ENCODE measurements around the gene ALX4. TPM values are rescaled to one million over a fixed set of nuclear protein-coding genes. Genes with fewer than 3 reads are reported as not detected.
A peak's percentile ranks its signal among the peaks of the same experiment; 100 is the strongest.

The ALX4 gene
- total RNA-seq, 1 experiment from 2014 or later, result 41.6 TPM

DNA sequence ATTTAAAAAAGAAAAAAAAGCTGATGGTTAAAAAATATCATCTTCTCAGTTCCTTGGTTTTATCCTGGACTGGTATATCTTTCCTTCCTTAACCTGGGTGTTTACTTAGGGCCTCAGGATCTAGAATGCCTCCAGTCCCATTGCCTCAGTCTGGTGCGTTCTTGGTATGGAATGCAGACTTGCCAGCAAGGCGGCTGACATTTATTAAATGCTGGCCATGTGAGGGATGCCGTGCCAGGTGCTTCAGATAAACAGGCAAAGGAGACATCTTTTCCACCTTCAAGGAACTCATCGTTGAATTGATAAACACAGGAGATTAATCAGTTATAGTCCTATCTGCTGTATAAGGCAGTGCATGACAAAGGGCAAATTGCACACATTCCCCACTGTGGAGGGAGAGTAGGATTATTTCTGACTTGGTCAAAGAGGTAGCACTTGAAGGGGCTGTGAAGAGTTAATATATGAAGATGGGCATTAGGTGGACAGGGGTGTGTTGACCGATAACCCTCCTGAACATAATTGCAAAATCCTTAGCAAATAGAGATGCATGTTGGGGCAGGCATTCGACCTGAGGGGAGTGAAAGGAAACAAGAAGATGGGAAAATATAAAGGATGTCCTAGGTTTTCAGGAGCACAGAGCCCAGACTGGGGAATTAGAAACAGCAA lies 54.4 kb downstream of the ALX4 start:
- no peak for DNase-seq (ENCODE audit: low read depth in 1 of 2, low spot score in 2 of 2)
- peaks cover 13% of the 10 kb centered on the region for H3K4me1 ChIP-seq (replicated peaks)
- peaks cover 11% of the 10 kb centered on the region; the same call in 1 of the 2 replicates for H3K36me3 ChIP-seq
- H3K4me3 ChIP-seq, result no peak overlapping the region
- peaks cover 7% of the 10 kb centered on the region; the same call in 1 of the 2 replicates for H3K9me3 ChIP-seq (replicated peaks)
- no peaks in the 10 kb centered on the region for H3K27me3 ChIP-seq (replicated peaks)
- H3K27ac ChIP-seq, result no peak overlapping the region

DNA sequence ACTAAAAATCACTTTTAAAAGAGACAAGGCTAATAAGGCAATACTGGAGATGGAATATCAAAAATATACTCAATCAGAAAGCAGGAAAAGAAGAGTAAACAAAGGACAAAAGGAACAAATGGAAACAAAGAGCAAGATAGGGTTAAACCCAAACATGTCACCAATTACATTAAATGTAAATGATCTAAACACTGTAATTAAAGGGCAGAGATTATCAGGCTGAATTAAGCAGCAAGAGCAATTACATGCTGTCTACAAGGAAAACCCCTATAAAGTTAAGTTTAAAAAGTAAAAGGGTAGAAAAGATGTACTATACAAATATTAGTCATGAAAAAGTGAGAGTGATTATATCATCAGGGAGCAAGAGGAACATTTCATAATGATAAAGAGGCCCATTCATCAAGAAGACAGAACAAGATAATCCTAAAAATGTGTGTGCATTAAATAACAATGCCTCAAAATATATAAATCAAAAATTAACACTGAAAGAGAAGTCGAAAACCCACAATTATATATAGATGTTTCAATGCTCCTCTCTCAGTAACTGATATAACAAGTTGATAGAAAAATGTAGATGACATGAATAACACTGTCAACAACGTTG lies 56.8 kb downstream of the ALX4 start:
- Histone ChIP-seq H3K9me3 (replicated peaks) (peaks cover 7% of the 10 kb centered on the region; the same call in 1 of the 2 replicates), H3K27ac (no peak overlapping the region)
- no peak for DNase-seq (ENCODE audit: low read depth in 1 of 2, low spot score in 2 of 2)

DNA sequence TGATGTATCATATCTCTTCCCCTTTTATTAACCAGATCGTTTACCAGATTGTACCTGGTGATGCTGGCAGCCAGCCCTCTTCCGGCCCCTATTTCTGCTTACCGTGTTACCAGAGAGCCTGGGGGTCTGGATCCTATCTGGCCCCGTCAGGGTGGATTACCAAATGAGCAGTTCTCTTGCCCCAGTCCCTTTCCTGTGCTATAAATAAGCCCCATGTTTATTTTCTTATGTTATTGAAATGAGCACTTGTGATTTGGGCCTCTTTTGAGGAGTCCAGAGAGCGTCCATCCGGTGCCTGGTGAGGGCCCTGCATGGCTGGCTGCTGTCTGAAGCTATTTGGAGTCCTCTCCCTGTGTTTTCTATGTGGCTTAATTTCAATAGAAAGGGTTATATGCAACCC lies 59.5 kb downstream of the ALX4 start:
- H3K27ac ChIP-seq, result no peak overlapping the region
- H3K4me3 ChIP-seq, result no peak overlapping the region
- H3K9me3 ChIP-seq (replicated peaks), result peaks cover 7% of the 10 kb centered on the region; the same call in 1 of the 2 replicates
- no peak for DNase-seq (ENCODE audit: low read depth in 1 of 2, low spot score in 2 of 2)
- peaks cover 24% of the 10 kb centered on the region for H3K4me1 ChIP-seq (replicated peaks)
- no peaks in the 10 kb centered on the region; the same call in 1 of the 2 replicates for H3K27me3 ChIP-seq (replicated peaks)
- peaks cover 22% of the 10 kb centered on the region; the same call in 1 of the 2 replicates for H3K36me3 ChIP-seq

More for the DNA sequence above, 56.8 kb downstream of the ALX4 start:
- Histone ChIP-seq H3K36me3 (peaks cover 7% of the 10 kb centered on the region; the same call in 1 of the 2 replicates), H3K27me3 (replicated peaks) (no peaks in the 10 kb centered on the region), H3K4me1 (replicated peaks) (peaks cover 6% of the 10 kb centered on the region; the same call in 1 of the 2 replicates), H3K4me3 (no peak overlapping the region)

DNA sequence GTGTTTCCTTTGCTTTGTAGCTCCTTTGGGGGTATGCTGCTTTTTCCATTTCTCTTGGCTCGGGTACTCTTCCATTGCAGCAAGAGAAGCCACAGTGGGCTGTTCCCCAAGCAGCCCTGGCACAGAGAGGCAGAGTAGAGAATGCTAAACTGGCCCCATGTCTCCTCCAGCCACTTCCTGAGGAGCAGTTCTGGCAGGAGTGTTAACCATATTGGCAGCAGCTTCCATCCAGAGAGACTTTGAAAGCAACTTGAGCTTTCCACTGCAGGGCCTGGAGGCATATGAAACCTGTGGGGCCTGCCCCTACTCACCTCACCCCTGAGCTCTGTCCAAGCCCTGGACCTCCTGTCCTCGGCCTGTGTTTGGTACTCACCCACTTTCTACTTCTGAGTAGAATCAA lies 61.8 kb downstream of the ALX4 start:
- peaks cover 34% of the 10 kb centered on the region for H3K36me3 ChIP-seq
- H3K27me3 ChIP-seq (replicated peaks), result no peaks in the 10 kb centered on the region; the same call in 1 of the 2 replicates
- H3K4me1 ChIP-seq (replicated peaks), result peaks cover 47% of the 10 kb centered on the region
- H3K9me3 ChIP-seq (replicated peaks), result peaks cover 7% of the 10 kb centered on the region; the same call in 1 of the 2 replicates
- no peak overlapping the region for H3K4me3 ChIP-seq
- no peak overlapping the region for H3K27ac ChIP-seq
- DNase-seq (ENCODE audit: low read depth in 1 of 2, low spot score in 2 of 2), result no peak

DNA sequence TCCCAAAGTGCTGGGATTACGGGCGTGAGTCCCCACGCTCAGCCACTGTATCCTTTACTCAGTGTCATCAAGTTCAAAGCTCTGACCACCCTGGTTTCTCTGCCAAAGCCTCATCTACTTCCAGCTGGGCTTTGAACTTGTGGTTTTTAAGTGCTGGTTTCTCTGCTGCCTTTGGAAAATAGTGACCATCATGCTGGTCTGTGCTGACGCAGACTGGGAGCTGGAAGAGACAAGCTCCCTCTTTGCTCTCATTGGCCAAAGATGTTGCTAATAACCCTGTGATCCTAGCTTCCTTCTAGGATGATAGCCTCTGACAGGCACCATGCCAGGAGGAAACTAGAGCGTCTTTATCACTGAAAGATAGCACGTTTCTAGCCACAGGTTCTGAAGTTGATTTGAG lies 62.4 kb downstream of the ALX4 start:
- no peak overlapping the region for H3K4me3 ChIP-seq
- no peak for DNase-seq (ENCODE audit: low read depth in 1 of 2, low spot score in 2 of 2)
- H3K9me3 ChIP-seq (replicated peaks), result peaks cover 6% of the 10 kb centered on the region; the same call in 1 of the 2 replicates
- peaks cover 53% of the 10 kb centered on the region for H3K4me1 ChIP-seq (replicated peaks)
- H3K27me3 ChIP-seq (replicated peaks), result no peaks in the 10 kb centered on the region; the same call in 1 of the 2 replicates
- no peak overlapping the region for H3K27ac ChIP-seq
- peaks cover 40% of the 10 kb centered on the region for H3K36me3 ChIP-seq

DNA sequence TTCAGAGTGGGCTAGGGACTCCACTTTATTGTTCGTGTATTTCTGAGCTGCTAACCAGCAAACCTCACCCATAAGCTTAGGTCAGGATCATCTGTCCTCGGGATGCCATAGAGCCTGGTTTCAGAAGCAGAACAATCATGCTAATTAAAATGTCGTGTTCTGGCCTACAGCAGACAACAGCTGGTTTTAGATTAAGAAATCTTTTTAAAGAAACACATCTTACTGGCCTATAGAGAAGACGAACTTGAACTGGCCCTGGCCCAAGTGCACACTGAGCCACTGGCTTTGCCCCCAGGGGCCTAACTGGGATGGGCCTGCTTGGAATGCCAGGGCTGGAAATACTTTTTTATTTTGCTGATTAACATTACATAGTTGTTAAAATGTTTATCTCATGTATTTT lies 63.2 kb downstream of the ALX4 start:
- DNase-seq (ENCODE audit: low read depth in 1 of 2, low spot score in 2 of 2), result peak in 1 of 2 experiments; percentile 37
- Histone ChIP-seq H3K9me3 (replicated peaks) (no peaks in the 10 kb centered on the region; the same call in 1 of the 2 replicates), H3K4me1 (replicated peaks) (peaks cover 56% of the 10 kb centered on the region), H3K27ac (0 out of 2 replicates have a peak overlapping the region, but pooled peaks have one; percentile 6), H3K27me3 (replicated peaks) (no peaks in the 10 kb centered on the region; the same call in 1 of the 2 replicates), H3K36me3 (peaks cover 41% of the 10 kb centered on the region), H3K4me3 (no peak overlapping the region)

DNA sequence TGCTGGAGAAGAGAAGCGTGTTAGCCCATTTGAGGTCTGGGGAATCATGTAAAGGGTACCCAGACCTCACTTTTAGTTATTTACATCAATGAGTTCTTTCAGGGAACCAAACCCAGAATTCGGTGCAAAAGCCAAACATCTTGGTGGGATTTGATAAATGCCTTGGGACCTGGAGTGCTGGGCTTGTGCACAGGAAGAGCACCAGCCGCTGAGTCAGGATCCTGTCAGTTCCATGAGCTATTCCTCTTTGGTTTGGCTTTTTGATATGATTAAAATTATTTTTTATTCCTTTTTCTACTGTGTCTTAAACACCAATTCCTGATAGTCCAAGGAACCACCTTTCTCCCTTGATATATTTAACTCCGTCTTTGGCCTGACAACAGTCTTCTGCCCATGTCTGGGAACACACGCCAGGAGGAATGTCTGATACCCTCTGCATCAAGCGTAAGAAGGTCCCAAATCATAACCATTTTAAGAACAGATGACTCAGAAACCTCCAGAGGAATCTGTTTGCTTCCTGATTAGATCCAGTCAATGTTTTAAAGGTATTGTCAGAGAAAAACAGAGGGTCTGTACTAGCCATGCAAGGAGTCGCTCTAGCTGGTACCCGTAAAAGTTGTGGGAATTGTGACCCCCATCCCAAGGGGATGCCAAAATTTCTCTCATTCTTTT lies 65.2 kb downstream of the ALX4 start:
- Histone ChIP-seq H3K27me3 (replicated peaks) (no peaks in the 10 kb centered on the region; the same call in 1 of the 2 replicates), H3K27ac (peak overlapping the region; percentile 34), H3K9me3 (replicated peaks) (no peaks in the 10 kb centered on the region), H3K36me3 (peaks cover 44% of the 10 kb centered on the region), H3K4me3 (no peak overlapping the region), H3K4me1 (replicated peaks) (peaks cover 56% of the 10 kb centered on the region)
- DNase-seq (ENCODE audit: low read depth in 1 of 2, low spot score in 2 of 2), result peak in 1 of 2 experiments; percentile 65

DNA sequence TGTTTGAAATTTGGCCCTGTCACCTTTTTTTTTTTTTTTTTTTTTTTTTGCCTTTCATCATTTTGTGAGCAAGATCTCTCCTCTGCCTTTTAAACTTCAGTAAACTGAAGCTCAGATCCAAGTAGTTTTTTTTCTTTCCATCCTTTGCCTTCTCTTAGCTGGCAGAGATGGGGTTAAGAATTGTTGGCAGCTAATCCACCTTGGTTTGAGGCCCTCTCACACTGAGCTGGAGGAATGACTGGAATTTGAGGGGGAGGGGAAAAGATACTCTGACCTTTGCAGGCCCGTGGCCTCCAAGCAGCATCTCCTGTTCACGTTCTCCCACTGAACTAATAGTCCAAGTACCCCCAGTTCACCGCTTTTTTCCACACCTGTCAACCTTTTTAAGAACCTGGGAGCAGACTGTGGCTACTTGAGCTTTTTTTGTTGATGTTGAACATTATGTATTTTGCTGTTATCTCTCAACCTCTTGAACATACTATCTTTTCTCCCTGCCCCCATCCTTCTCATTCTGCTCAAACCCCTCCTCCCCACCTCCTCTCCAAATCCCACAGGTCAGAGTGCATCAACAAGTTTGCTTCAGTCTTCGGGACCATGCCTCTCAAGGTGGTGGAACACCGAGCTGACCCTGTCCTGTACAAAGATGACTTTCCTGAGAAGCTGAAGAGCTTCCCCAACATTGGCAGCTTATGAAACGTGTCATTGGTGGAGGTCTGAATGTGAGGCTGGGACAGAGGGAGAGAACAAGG lies 66.2 kb downstream of the ALX4 start:
- no peaks in the 10 kb centered on the region; the same call in 1 of the 2 replicates for H3K27me3 ChIP-seq (replicated peaks)
- H3K4me3 ChIP-seq, result no peak overlapping the region
- peak overlapping the region; percentile 36 for H3K27ac ChIP-seq
- peak; percentile 82 to 89 for DNase-seq (ENCODE audit: low read depth in 1 of 2, low spot score in 2 of 2)
- H3K36me3 ChIP-seq, result peaks cover 44% of the 10 kb centered on the region
- no peaks in the 10 kb centered on the region for H3K9me3 ChIP-seq (replicated peaks)
- H3K4me1 ChIP-seq (replicated peaks), result peaks cover 56% of the 10 kb centered on the region

DNA sequence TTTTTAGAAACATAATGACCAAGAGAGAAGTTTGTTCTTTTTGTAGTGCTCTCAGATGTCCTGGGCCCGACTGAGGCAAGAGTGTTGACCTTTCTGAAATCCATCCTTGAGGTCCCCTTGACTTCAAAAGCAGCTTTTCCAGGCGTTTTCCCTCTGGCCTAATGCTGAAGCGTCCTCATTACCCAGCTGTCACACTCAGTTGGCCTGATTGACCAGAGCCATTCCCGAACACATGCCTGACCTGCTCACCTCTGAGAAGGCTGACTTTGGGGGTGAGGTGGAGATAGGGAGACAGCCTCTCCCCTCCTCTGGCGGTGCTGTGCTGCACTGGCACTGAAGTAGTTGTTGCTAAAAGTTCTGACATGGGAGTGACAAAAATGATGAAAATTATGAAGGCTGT lies 66.9 kb downstream of the ALX4 start:
- Histone ChIP-seq H3K27ac (peak overlapping the region; percentile 36), H3K27me3 (replicated peaks) (no peaks in the 10 kb centered on the region; the same call in 1 of the 2 replicates), H3K4me1 (replicated peaks) (peaks cover 56% of the 10 kb centered on the region), H3K36me3 (peaks cover 44% of the 10 kb centered on the region), H3K9me3 (replicated peaks) (no peaks in the 10 kb centered on the region), H3K4me3 (no peak overlapping the region)
- no peak for DNase-seq (ENCODE audit: low read depth in 1 of 2, low spot score in 2 of 2)

DNA sequence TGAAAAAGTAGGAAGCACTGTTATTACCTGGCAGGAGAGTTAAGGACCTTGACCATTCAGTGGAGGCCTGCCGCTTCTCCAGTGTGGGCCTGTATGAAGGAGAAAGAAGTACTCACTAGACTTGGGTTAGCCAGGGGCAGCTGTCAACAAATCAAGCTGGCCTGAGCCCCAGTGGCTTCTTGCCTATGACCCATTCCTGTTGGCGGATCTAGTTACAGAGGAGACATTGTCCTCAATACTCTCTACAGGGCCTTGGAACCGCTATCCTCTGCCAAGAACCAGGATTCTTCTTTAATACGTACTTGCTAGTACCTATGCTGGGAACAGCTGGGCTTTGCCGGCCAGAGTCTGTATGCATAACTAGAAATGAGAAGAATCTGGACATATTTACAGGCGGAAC lies 68.1 kb downstream of the ALX4 start:
- no peaks in the 10 kb centered on the region for H3K9me3 ChIP-seq (replicated peaks)
- no peak overlapping the region for H3K27ac ChIP-seq
- peaks cover 46% of the 10 kb centered on the region for H3K4me1 ChIP-seq (replicated peaks)
- H3K4me3 ChIP-seq, result no peak overlapping the region
- no peak for DNase-seq (ENCODE audit: low read depth in 1 of 2, low spot score in 2 of 2)
- H3K27me3 ChIP-seq (replicated peaks), result no peaks in the 10 kb centered on the region; the same call in 1 of the 2 replicates
- H3K36me3 ChIP-seq, result peaks cover 41% of the 10 kb centered on the region

DNA sequence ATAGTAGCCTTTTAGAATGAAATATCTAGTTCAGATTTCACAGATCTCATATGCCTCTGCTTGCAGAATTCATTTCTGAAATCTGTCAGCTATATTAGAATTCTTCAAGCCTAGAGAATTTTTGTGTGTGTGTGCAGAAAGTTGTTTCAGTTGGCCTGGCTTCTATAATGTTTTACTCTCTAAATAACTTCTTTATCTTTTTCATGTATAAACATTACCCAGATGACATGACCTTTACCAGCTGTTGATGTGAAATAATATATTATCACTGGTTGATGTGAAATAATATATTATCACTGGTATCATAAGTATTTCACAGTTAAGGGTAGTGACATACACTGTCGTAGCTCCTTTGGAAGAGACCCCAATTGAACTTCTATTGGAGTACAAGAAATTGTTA lies 72.8 kb downstream of the ALX4 start:
- Histone ChIP-seq H3K9me3 (replicated peaks) (no peaks in the 10 kb centered on the region), H3K4me1 (replicated peaks) (no peaks in the 10 kb centered on the region), H3K36me3 (peaks cover 25% of the 10 kb centered on the region), H3K27ac (no peak overlapping the region), H3K4me3 (no peak overlapping the region), H3K27me3 (replicated peaks) (no peaks in the 10 kb centered on the region)
- no peak for DNase-seq (ENCODE audit: low read depth in 1 of 2, low spot score in 2 of 2)

DNA sequence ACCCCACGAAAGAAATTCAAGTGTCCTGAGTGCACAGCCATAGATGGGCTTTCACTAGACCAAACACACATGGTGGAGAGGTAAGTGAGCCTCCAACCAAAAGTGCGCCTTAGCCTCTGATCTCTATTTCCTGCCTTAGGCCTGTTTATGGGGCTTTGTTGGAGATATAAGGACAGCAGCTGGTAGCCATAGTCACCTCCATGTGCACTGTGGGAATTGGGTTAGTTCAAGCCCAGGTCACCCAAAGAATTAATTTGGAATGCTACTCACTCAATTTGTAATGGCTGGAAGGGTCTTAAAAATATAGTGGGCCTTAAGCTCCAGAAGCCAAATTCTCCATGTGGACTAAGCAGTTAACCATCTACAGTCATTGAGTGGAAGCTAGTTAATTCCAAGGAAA lies 73.6 kb downstream of the ALX4 start:
- no peaks in the 10 kb centered on the region for H3K27me3 ChIP-seq (replicated peaks)
- peaks cover 16% of the 10 kb centered on the region for H3K36me3 ChIP-seq
- no peaks in the 10 kb centered on the region for H3K9me3 ChIP-seq (replicated peaks)
- H3K4me1 ChIP-seq (replicated peaks), result no peaks in the 10 kb centered on the region
- DNase-seq (ENCODE audit: low read depth in 1 of 2, low spot score in 2 of 2), result no peak
- H3K4me3 ChIP-seq, result no peak overlapping the region
- no peak overlapping the region for H3K27ac ChIP-seq

DNA sequence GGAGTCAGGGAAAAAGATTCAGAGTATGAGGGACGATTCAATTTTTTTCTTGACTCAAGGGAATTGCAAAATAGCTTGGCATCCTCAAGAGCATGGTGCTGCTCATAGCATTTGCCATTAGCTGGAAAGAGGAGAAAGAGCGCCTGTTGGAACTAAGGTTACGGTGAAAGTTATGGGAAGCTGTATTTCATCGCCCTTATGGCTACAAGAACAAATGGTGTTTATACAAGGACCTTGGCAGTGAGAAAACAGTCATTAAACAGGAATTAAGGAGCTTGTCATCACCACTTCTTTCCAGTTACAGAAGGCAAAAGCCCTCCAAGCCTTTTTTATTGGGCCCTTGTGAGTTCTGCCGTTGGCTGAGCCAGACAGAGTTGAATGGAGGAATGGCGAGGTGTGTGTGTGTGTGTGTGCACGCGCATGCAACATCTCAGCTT lies 74.2 kb downstream of the ALX4 start:
- DNase-seq (ENCODE audit: low read depth in 1 of 2, low spot score in 2 of 2), result no peak
- no peaks in the 10 kb centered on the region for H3K9me3 ChIP-seq (replicated peaks)
- no peak overlapping the region for H3K4me3 ChIP-seq
- H3K4me1 ChIP-seq (replicated peaks), result no peaks in the 10 kb centered on the region
- H3K27ac ChIP-seq, result no peak overlapping the region
- H3K36me3 ChIP-seq, result peaks cover 14% of the 10 kb centered on the region
- no peaks in the 10 kb centered on the region for H3K27me3 ChIP-seq (replicated peaks)
